HG03135 (cell line): Measurements from ENCODE around the gene ROPN1L.
A peak's percentile ranks its signal among the peaks of the same experiment; 100 is the strongest.

Experiments
- ATAC-seq: cut with Tn5 transposase; IDR thresholded peaks from one replicate; pipeline ENCODE4 v1.9.1; 2021; ENCODE audit warnings: mild to moderate bottlenecking, moderate library complexity; ENCODE audit not compliant: unreplicated experiment

Gene ROPN1L

DNA sequence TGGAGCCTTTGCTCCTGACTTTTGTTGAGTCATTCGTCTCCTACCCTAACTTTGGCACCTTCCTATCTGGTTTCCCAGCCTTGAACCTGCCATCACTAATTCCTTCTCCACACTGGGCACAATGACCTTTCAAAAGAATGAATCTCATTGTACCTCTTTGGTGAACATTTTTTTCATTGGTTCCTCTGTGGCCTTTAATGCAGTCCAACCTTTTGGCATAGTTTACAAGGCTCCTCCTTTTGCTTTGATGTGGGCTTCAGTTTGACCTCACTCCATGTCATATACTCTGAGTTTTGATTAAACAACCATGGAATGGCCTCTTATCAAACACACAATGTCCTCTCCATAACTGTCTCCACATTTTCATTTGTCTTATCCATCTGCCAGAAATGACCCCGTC is 14.5 kb upstream of the ROPN1L start:
- no peak for ATAC-seq

DNA sequence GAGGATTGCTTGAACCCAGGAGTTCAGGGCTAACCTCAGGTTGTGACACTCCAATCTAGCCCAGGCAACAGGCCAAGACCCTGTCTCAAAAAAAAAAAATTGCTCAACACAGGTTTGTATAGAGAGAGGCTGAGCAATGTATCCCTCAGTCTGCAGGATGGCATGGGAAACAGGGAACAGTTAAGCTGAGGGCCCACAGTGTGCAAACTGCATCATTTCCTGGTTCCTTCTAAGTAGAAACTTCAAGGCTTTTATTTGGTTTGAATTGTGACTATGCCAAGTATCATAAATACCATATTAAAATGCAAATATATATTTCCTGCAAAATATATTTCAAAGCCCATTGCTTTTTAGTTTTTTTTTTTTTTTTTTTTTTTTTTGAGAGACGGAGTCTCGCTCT is 13.7 kb upstream of the ROPN1L start:
- ATAC-seq: no peak

GRCh38 chr5:10431415-10431814 is 10.3 kb upstream of the ROPN1L start:
- no peak for ATAC-seq

GRCh38 chr5:10432059-10433008 is 9.3 kb upstream of the ROPN1L start:
- no peak for ATAC-seq

DNA sequence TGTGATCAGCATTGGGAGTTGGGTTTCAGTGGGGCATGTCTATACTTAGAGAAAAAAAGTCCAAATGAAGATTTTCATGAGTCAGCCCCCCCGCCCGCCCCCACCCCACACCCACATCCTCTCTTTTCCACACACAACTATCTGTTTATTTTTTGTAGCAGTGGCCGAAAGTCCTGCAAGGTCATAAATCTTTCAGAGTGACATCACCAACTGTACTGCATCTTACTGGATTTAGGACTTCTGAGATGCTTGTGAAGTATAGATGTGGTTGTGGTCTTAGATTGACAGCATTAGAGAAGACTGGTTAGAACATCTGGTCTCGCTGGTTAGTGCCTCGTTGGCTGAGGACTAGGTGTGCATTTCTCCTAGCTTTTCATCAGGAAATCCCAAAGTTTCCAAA is 7.3 kb upstream of the ROPN1L start:
- ATAC-seq: no peak

DNA sequence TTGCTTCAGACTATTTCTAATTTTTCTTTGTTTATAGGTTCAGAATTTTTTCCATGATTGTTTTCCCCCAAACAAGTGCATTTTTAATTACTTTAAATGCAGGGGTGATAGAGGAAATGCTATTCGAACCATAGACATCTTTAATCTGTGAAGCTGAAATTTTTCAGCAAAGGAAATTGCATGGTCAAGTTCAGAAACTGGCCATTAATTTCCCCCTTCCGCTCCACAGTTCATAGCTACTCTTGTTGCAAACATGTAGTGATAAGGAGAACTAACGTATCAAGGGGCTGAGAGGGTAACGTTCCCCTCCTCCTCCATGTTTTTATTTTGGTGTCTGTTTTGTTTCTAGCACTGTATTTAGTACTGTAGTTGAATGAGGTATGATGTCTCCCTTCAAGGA is 3.4 kb upstream of the ROPN1L start:
- ATAC-seq: no peak

GRCh38 chr5:10439692-10440091 is 2.0 kb upstream of the ROPN1L start:
- ATAC-seq: no peak

DNA sequence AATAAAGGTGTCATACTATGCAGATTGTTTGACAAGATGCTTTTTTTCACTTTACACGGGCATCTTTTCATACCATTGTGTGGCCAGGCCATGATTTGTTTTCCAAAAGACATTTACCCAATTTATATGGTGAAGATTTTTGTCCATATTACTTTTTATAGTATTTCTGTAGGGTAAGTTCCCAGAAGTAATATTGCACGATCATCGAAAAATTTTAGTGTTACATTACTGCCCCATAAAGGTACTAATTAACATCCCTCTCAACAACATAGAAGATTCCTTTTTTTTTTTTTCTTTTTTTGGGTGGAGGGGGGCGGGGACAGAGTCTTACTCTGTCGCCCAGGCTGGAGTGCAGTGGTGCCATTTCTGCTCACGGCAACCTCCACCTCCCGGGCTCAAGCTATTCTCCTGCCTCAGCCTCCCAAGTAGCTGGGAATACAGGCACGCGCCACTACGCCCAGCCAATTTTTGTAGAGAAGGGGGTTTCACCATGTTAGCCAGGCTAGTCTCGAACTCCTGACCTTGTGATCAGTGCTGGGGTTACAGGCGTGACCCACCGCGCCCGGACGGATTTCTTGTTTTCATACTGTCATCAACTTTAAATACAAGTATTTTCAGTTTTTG is 1.2 kb upstream of the ROPN1L start:
- no peak for ATAC-seq

DNA sequence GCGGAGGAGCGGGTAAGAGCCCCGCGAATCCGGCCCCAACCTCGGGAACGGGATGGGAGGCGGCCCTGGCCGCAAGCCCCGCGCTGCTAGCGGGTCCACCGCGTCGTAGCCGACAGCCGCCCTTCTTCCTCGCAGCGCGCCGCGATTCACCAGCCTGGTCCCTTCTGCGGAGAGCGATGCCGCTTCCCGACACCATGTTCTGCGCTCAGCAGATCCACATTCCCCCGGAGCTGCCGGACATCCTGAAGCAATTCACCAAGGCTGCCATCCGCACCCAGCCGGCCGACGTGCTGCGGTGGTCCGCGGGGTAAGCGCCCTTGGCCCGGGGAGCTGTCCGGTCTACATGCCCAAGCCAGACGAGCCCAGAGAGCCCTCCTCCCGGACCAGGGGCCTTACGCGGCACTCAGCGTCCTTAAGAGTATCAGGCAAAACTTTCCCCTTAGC is 335 bp downstream of the ROPN1L start:
- peak; percentile 49 for ATAC-seq

- ATAC-seq: no peak
These were observed 897 bp downstream of the ROPN1L start for GRCh38 chr5:10442576-10442975.

DNA sequence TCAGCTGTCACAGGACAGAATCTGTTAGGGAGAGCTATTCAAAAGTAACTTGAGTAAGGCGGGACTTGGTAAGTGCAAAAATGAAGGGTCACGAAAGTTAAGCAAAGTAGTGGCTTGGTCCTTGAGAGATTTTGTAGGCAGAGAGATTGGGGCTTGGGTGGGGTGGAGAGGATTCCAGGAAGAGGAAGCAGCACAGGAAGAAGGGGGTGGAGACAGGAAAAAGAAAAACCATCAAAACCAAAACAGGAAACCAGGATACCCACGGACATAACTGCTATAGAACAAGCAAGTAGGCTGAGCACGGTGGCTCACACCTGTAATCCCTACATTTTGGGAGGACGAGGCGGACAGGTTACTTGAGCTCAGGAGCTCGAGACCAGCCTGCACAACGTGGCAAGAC is 3.7 kb downstream of the ROPN1L start:
- ATAC-seq: no peak

DNA sequence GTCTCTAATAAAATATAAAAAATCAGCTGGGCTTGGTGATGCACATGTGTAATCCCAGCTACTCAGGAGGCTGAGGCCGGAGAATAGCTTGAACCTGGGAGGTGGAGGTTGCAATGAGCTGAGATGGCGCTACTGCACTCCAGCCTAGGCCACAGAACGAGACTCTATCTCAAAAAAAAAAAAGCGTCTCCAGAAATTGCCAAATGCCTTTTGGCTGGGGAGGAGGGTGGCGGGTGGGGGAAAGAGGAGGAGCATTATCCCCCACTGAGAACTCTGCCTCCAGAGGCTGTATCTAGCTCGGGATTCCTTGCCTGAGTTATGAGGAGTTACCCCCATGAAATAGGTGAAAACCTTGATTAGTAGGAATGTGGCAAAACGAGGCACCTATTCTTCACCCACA is 4.8 kb downstream of the ROPN1L start:
- no peak for ATAC-seq

DNA sequence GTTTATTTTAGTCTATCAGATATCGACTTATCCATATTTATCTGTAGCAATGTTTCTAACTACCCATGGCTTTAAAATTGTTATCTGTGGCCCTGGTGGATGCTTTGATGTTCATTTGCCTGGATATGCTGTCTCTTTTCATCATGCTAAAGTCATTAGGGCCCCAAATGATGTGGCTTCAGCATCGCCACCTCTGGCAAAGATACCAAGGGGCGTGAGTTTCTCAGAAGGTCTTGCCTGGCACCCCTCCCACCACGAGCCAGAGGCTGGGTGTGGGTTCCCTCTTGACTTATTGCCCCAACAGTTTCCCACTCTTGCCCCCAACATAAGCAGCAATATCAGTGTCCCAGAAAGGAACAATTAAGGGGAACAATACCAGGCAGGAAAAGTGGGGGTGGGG is 5.4 kb downstream of the ROPN1L start:
- ATAC-seq: no peak

DNA sequence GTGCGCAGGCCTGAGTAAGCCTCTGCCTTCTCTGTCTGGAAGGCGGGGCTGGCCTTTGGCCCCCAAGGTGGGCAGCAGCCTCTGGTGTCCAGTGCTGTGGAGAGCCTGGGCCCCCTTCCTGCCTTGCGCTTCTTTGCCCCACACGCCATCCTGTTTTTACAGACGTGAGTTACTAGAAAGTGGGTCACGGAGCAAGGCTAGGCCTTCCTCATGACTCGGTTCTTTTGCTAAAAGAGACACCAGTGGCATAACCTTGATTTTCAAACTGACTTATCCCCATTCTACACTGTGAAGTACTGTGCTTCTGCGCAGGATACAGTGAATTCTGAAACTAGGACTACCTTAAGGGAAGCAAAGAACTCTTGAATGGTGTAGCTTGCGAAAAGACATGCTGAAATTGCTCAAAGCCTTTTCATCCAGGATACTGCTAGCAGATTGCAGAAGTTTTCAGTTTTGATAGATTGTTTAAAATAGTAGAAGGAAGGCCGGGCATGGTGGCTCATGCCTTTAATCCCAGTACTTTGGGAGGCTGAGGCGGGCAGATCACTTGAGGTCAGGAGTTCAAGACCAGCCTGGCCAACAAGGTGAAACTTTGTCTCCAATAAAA is 7.2 kb downstream of the ROPN1L start:
- no peak for ATAC-seq

GRCh38 chr5:10451137-10451824 is 9.6 kb downstream of the ROPN1L start:
- no peak for ATAC-seq

GRCh38 chr5:10452768-10453331 is 11.2 kb downstream of the ROPN1L start:
- ATAC-seq: peak; percentile 83

DNA sequence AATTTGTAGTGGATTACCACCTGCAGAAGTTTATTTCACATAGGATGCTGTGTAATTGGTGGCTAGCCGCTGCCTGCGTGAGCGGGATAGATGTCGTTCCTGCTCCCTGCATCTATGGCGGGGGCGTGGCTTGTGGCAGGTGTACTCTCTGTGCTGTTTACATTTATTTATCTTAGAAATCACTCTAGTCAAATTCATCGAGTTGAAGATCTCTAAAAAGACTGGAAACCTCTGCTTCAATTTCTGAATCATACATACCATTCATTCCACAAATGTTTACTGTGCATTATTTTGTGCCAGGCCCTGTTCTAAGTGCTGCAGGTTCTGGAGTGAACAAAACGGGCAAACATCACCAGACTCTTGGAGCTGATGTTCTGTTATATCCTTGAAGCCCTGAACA is 11.9 kb downstream of the ROPN1L start:
- ATAC-seq: no peak

DNA sequence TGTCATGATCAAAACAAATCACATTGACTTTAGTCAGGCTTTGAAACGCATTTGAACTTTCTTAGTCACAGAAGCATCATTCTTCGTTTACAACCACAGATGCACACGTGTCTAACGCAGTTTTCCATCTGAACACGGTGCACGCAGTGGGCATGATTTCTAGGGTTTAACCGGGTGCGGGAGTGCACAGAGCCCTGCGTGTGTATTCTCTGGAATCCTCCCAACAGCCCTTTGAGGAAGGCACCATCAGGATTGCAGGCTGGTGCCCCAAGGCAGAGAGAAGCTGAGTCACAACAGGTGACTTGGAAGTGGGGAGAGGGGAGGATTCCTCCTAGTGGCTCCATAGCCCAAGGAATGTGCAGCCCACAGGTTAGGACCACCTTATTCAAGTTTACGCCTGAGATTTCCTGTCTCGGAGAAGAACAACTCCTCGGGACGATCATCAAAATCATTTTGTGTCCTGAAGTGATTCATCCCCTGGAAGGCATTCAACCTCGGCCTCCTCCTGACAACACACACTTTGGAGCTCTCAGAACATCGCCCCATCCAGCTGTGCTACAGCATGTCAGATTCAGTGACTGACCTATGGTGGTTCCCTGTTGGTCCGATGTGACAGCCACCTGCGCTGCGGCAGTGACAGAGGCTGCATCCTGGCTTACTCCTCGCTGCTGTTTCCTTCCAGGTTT is 13.1 kb downstream of the ROPN1L start:
- no peak for ATAC-seq

DNA sequence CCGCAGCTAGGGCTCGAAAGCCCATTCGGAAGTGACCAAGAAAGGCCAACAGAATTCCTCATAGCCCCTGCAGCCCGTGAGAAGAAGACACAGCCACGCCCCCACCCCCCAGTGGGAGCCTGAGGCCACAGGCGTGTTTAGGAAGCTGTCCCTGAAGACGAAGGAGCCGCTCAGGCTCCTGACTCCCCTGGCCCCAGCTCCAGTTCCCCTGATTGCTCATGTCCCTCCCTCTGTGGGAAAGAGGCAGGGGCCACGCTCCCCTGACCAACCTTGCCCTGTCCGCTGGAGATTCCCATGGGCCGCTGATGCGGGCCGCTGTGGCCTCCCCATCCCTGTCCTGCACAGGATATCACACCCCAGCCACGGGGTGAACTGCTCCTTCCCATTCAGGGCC is 13.6 kb downstream of the ROPN1L start:
- ATAC-seq: no peak
